Activated T-cell treated with anti-CD3 and anti-CD28 coated beads, Interleukin-2, amount 50 U/mL, for 24 hours (primary cell): ENCODE measurements around the gene ARL9.

Experiments
- DNase-seq: peaks from one replicate; pipeline ENCODE4 v3.0.0-alpha.2; 2020
- H3K27ac Mint-ChIP-seq: 2 replicates; pipeline ENCODE4 v1.8.0; 2020; ENCODE audit warnings: mild to moderate bottlenecking, mixed read lengths
- H3K27me3 Mint-ChIP-seq: 2 replicates; pipeline ENCODE4 v1.8.0; 2020; ENCODE audit warnings: mixed read lengths
- H3K36me3 Mint-ChIP-seq: 2 replicates; pipeline ENCODE4 v1.8.0; 2020; ENCODE audit warnings: low read depth, mixed read lengths
- H3K4me1 Mint-ChIP-seq: 2 replicates; pipeline ENCODE4 v1.8.0; 2020; ENCODE audit warnings: low read depth, mixed read lengths
- H3K4me3 Mint-ChIP-seq: 2 replicates; pipeline ENCODE4 v1.8.0; 2020; ENCODE audit warnings: mild to moderate bottlenecking, moderate library complexity, mixed read lengths
- H3K9me3 Mint-ChIP-seq: 2 replicates; pipeline ENCODE4 v1.8.0; 2020; ENCODE audit warnings: mixed read lengths

Gene ARL9

DNA sequence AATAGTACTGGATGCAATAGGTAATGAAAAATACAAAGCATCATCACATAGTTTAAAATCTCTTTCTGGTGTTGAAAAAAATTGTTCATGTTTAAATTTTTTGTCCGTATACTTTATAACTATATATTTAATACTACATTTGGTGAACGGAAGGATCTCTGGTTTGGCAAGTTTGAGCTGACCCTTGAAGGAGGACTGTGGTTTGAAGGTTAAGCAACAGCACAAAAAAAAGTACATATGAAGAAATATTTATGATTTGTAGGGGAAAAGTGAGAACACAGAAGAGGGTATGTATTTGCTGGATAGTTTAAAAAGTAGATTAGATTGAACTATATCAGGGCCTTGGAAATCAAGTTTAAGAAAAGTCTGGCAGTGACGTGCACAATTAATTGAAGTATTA, 24.9 kb upstream of the ARL9 start:
- no peak for DNase-seq
- Mint-ChIP-seq H3K9me3 (no peaks in the 10 kb centered on the region), H3K27me3 (no peaks in the 10 kb centered on the region), H3K4me1 (no peaks in the 10 kb centered on the region), H3K36me3 (peaks cover 89% of the 10 kb centered on the region), H3K27ac (no peak overlapping the region), H3K4me3 (no peak overlapping the region)

DNA sequence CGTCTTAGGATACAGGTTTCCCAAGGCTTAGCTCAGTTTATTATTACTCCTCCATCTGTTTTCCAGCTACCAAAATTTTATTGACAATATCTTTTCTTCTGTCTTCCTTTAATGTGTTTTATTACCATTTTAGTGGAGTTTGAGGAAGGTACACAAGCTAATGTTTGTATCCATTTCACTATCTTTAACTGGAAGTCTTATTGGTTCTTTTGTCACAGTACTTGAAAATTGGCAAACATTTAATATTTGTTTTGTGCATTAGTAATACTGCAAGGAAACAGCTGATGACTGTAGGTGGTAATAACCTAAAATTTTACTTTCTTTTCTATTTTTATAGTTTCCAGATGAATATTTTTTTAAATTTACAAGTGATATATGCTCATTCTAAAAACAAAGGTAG, 9.3 kb upstream of the ARL9 start:
- Mint-ChIP-seq H3K36me3 (peaks cover 91% of the 10 kb centered on the region), H3K9me3 (no peaks in the 10 kb centered on the region), H3K4me3 (no peak overlapping the region), H3K27ac (no peak overlapping the region), H3K27me3 (no peaks in the 10 kb centered on the region), H3K4me1 (no peaks in the 10 kb centered on the region)
- no peak for DNase-seq

DNA sequence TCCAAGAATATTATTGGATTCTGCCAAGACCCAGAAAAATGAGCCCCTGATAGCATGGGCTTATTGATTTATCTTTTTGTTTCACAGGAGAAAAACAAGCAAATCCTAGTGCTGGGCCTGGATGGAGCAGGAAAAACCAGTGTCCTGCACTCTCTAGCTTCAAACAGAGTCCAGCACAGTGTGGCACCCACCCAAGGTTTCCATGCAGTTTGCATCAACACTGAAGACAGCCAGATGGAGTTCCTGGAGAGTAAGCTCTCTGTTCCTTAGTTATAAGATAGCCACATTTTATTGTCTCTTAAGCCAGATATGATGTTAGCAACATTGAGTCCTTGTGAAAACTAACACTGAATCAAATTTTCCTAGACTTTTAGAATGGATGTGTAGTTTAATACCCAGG, 5.5 kb downstream of the ARL9 start:
- no peaks in the 10 kb centered on the region for H3K9me3 Mint-ChIP-seq
- H3K27ac Mint-ChIP-seq = no peak overlapping the region

DNA sequence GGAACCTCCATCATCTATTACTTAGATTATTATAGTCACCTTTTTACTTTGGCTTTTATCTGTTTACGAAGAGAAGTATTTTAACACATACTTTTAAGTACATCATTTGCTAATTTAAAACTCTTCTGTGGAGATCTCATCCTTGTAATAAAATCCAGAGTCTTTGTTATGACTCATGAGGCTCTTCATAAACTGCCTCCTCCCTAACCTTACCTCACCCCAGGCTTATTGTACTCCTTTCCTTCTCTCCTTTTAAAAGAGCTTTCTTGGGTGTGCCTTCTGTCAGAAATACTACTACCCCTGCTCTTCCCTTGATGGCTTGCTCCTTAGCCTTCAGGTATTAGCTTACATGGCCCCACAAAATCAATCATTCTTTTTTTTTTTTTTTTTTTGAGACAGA, 6.6 kb downstream of the ARL9 start:
- Mint-ChIP-seq H3K27ac (no peak overlapping the region), H3K4me1 (no peaks in the 10 kb centered on the region), H3K4me3 (no peak overlapping the region), H3K9me3 (no peaks in the 10 kb centered on the region), H3K36me3 (no peaks in the 10 kb centered on the region), H3K27me3 (no peaks in the 10 kb centered on the region)
- DNase-seq = no peak

More for the DNA sequence above, 5.5 kb downstream of the ARL9 start:
- H3K27me3 Mint-ChIP-seq = peaks cover 10% of the 10 kb centered on the region
- peaks cover 5% of the 10 kb centered on the region for H3K4me1 Mint-ChIP-seq
- DNase-seq = no peak
- no peaks in the 10 kb centered on the region for H3K36me3 Mint-ChIP-seq
- no peak overlapping the region for H3K4me3 Mint-ChIP-seq

DNA sequence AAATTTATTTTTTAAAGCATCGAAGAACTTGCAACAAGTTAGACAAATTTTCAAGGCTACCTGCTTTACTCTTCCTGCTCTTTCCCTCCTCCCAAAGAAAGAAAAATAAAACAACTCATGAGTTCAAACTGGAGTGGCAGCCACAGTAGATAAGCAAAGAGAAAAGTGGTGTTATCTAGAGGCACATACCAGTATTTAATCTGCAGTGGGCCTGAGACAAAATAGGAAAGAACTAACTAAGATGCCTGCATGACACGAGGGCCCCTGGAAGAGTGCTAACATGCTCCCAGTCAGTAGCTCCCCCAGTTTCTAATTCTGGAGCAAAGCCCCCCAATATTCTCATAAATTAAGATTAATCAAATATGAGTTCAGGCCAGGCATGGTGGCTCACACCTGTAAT, 7.9 kb downstream of the ARL9 start:
- Mint-ChIP-seq H3K27me3 (no peaks in the 10 kb centered on the region), H3K27ac (no peak overlapping the region), H3K4me3 (no peak overlapping the region), H3K4me1 (no peaks in the 10 kb centered on the region), H3K9me3 (no peaks in the 10 kb centered on the region), H3K36me3 (no peaks in the 10 kb centered on the region)
- no peak for DNase-seq

DNA sequence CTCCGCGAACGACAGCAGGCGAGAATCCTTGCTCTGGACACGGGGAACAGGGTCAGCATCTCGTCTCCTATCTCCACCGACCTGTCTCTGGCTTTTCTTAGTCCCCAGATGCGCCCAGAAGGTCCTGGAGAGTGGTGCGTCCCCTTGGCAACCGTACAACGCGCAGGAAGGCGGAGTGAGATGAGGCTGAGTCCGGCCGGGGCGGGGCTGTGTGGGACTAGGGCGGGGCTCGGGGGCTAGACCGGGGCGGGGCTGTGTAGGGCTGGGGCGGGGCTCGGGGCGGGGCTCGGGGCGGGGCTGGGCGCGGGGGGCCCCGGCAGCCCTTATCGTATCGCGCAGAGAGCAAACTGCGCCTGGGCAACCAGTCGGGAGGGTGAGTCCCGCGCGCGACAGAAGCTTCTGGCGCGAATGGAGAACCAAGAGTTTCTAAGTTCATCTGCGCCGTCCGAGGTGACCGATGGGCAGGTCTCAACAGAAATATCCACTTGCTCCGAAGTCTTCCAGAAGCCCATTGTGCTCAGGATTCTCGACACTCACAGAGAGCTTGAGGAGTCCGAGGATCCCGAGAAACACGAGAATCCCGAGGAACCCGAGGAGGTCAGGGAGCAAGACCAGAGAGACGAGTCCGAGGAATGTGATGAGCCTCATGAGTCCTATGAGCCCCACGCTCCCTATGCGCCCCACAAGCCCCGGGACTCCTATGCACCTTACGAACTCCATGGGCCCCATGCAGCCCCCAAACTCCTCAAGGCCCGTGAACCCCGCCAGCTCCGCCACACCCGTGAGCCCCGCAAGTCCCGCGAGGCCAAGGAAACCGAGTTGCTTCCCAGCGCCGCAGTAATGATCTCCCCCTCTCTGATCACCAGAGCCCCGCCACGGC, 24.9 kb downstream of the ARL9 start:
- no peaks in the 10 kb centered on the region for H3K27me3 Mint-ChIP-seq
- peak; percentile 88 for DNase-seq
- H3K27ac Mint-ChIP-seq = no peak overlapping the region
- H3K4me3 Mint-ChIP-seq = peak overlapping the region; percentile 58
- H3K4me1 Mint-ChIP-seq = peaks cover 6% of the 10 kb centered on the region
- H3K9me3 Mint-ChIP-seq = no peaks in the 10 kb centered on the region
- no peaks in the 10 kb centered on the region for H3K36me3 Mint-ChIP-seq

DNA sequence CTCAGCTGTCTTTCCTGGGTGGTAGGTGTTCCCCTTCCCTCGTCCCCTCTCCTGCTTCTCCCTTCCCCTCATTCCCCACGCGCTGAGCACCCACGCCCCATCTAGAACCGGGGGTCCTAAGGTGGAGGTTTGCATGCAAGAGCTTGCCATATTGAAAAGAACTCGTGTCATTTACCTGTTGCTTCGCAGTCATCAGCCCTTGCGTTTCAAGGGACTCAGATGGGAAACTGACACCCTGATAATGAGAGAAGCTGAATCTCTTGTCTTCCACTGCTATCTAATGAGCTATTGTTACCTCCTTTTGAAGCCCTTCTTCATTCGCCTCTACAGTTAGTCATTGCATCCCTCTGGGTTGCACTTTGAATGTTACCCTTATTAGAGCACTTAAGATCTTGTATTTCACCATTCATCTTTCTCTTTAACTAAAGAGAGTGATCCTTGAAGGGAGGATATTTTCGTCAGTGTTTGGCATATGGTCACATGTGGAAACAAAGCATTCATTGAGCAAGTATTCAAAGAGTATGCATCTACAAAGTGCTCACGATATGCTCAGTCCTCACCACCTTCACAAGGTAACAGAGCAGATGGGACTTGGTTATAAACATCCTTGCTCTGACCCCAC, 25.7 kb downstream of the ARL9 start:
- no peaks in the 10 kb centered on the region for H3K36me3 Mint-ChIP-seq
- DNase-seq = no peak
- H3K4me1 Mint-ChIP-seq = peaks cover 6% of the 10 kb centered on the region
- H3K4me3 Mint-ChIP-seq = no peak overlapping the region
- no peaks in the 10 kb centered on the region for H3K9me3 Mint-ChIP-seq
- H3K27me3 Mint-ChIP-seq = peaks cover 3% of the 10 kb centered on the region
- H3K27ac Mint-ChIP-seq = no peak overlapping the region

DNA sequence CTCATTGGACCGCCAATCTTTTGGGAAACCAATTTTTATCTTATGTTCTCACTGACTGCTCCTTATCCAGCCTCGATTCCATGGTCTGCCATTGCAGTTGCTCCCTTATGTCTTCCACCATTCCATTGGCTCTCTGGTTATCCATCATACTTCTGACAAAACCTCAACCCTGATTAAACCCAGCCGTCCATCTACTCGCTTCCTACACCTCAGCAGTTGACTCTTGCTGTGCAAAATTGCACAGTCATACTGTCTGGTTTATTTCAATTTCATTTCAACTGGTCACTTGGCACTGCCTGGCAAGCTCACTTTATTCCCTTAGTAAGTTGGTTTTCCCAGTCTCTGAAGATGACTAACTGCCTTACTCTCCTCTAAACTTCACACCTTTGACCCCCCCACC, 26.2 kb downstream of the ARL9 start:
- no peaks in the 10 kb centered on the region for H3K36me3 Mint-ChIP-seq
- peaks cover 6% of the 10 kb centered on the region for H3K27me3 Mint-ChIP-seq
- no peak overlapping the region for H3K4me3 Mint-ChIP-seq
- H3K27ac Mint-ChIP-seq = no peak overlapping the region
- no peak for DNase-seq
- no peaks in the 10 kb centered on the region for H3K9me3 Mint-ChIP-seq
- peaks cover 6% of the 10 kb centered on the region for H3K4me1 Mint-ChIP-seq

DNA sequence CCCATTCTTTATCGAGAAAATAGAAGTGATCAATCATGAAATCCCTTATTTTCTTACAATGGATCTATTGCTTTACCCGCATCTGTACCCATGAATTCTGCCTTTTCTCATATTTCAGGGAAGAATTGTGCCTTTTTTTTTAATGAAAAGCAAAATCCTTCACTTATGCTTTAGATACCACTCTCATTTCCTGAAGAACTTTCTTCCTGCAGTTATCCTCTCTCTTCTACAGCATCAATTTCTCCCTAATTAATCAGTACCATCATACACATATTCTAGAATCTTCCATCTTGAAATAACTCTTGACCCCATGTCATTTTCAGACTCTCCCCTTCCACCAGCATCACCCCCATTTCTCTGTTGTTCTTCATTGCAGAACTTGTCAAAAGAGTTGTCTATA, 26.6 kb downstream of the ARL9 start:
- DNase-seq = no peak
- no peak overlapping the region for H3K27ac Mint-ChIP-seq
- H3K9me3 Mint-ChIP-seq = no peaks in the 10 kb centered on the region
- H3K4me3 Mint-ChIP-seq = no peak overlapping the region
- peaks cover 6% of the 10 kb centered on the region for H3K4me1 Mint-ChIP-seq
- peaks cover 9% of the 10 kb centered on the region for H3K27me3 Mint-ChIP-seq
- H3K36me3 Mint-ChIP-seq = no peaks in the 10 kb centered on the region

DNA sequence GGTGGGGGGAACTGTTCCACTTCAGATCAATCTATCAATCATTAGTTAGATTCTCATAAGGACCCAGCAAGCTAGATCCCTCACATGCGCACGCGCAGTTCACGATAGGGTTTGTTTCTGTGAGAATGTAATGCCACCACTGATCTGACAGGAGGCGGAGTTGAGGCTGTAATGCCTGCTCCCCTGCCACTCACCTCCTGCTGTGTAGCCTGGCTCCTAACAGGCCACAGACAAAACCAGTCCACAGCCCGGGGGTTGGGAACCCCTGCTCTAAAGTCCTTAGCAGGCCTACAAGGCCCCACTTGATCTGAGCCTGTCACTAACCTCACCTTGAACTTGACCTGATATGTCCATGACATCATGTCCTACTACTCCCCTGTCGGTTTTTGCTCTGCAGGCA, 30.3 kb downstream of the ARL9 start:
- no peak for DNase-seq
- peaks cover 13% of the 10 kb centered on the region for H3K27me3 Mint-ChIP-seq
- no peaks in the 10 kb centered on the region for H3K4me1 Mint-ChIP-seq
- no peaks in the 10 kb centered on the region for H3K9me3 Mint-ChIP-seq
- no peak overlapping the region for H3K27ac Mint-ChIP-seq
- no peak overlapping the region for H3K4me3 Mint-ChIP-seq
- no peaks in the 10 kb centered on the region for H3K36me3 Mint-ChIP-seq

DNA sequence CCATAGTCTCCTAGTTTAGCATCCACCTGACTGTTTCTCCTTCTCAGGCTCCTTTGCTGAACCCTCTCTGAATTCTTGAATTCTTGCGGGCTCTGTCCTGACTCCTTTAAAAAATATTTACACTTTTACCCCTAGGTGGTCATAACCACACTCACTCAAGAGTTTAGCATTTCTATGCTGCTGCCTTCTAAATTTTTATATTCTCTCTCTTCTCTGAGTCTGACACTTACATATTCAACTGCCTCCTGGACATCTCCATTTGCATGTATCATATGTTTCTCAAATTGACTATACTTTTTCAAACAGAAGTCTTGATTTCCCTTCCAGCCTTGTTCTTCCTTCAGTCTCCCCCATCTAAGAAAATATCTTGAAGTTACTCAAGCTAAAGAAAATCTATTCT, 31.6 kb downstream of the ARL9 start:
- H3K4me3 Mint-ChIP-seq = no peak overlapping the region
- H3K27me3 Mint-ChIP-seq = peaks cover 18% of the 10 kb centered on the region
- H3K36me3 Mint-ChIP-seq = no peaks in the 10 kb centered on the region
- no peak for DNase-seq
- no peak overlapping the region for H3K27ac Mint-ChIP-seq
- H3K9me3 Mint-ChIP-seq = no peaks in the 10 kb centered on the region
- no peaks in the 10 kb centered on the region for H3K4me1 Mint-ChIP-seq

DNA sequence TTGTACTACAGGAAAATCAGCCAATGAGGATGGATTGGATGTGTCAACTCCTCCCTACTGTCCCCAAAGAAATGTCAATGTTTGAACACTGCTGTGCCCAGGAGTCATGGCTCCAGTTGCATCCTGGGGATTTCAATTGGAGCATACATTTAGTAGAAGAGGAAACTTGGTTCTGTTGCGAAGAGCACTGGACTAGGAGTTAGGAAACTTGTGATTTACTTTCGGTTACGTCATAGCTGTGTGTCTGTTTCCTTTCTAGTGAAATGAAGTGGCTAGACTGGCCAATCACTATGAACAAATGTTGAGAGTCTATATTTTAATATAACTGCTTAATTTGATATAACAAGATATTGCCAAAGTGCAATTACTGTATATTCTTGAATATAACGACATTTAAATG, 35.2 kb downstream of the ARL9 start:
- no peak for DNase-seq
- Mint-ChIP-seq H3K27ac (no peak overlapping the region), H3K4me3 (no peak overlapping the region), H3K4me1 (peaks cover 8% of the 10 kb centered on the region), H3K9me3 (no peaks in the 10 kb centered on the region), H3K36me3 (no peaks in the 10 kb centered on the region), H3K27me3 (peaks cover 26% of the 10 kb centered on the region)

DNA sequence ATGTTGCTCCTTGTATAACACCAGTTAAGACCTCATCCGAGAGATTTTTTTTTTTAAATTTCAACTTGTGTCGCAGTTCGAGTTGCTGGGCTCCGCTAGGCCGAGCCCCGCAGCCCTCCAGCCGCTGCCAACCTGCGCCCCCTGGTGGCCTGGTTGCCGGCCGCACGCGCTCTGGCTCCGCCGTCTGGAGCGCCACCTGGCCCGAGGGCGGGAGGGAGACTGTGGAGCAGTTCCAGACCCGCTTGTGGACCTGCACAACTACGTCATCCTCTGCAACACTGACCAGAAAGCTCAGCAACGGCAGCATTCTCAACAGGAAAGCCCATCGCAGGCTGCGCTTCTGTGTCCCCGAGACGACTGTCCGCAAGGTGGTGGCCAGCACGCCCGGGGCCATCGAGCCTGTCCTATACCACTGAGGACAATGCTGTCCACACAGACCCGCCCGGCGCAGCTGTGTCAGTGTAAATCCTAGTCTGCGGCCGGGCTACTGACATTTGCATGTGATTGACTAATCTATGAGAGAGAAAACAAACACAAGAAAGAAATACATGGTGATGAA, 39.1 kb downstream of the ARL9 start:
- peak; percentile 94 for DNase-seq
- peak overlapping the region; percentile 66 for H3K4me3 Mint-ChIP-seq
- H3K27me3 Mint-ChIP-seq = peaks cover 13% of the 10 kb centered on the region
- no peaks in the 10 kb centered on the region for H3K36me3 Mint-ChIP-seq
- no peaks in the 10 kb centered on the region for H3K9me3 Mint-ChIP-seq
- H3K4me1 Mint-ChIP-seq = peaks cover 13% of the 10 kb centered on the region
- no peak overlapping the region for H3K27ac Mint-ChIP-seq

DNA sequence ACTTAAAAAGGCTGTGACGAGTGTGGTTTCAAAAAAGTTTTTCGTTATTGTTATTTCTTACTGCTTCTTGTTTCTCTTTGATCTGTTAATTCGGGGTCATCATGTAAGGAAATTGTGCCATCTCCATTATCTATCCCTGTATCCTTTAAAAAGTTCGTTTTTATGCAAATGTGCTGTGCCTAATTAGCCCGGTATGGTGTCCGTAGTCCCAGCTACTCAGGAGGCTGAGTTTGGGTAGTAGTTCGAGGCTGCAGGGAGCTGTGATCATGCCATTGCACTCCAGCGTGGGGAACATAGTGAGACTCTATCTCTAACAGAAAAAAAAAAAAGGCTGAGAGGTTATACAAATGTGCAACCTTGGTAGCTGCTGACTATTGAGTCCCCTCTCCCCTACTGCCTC, 45.1 kb downstream of the ARL9 start:
- no peaks in the 10 kb centered on the region for H3K36me3 Mint-ChIP-seq
- DNase-seq = no peak
- H3K27me3 Mint-ChIP-seq = no peaks in the 10 kb centered on the region
- no peaks in the 10 kb centered on the region for H3K9me3 Mint-ChIP-seq
- peaks cover 5% of the 10 kb centered on the region for H3K4me1 Mint-ChIP-seq
- H3K4me3 Mint-ChIP-seq = no peak overlapping the region
- no peak overlapping the region for H3K27ac Mint-ChIP-seq

DNA sequence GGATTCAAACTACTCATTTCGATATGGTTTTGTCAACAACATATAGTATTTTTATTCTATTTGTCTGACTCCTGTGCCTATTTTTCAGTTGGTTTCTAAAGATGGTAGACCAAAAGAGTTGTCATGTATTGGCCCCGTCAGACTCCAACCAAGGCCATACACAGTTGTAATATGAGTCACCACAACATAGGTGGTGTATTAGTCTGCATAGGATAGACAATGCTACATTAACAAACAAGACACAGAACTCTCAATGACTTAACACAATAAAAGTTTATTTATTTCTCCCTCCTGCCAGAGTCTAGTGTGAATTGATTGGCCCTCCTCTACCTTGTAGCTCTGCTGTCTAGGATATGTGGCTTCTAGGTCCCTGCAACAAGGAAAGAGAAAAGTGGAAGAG, 45.9 kb downstream of the ARL9 start:
- Mint-ChIP-seq H3K4me1 (peaks cover 5% of the 10 kb centered on the region), H3K4me3 (no peak overlapping the region), H3K9me3 (no peaks in the 10 kb centered on the region), H3K27me3 (peaks cover 3% of the 10 kb centered on the region), H3K36me3 (no peaks in the 10 kb centered on the region), H3K27ac (no peak overlapping the region)
- no peak for DNase-seq
